Bronchial epithelial cell (primary cell): ENCODE results near the gene CDK4. TPM values are rescaled to one million over a fixed set of nuclear protein-coding genes. Genes with fewer than 3 reads are reported as not detected.

ENCODE experiments used
- DNase-seq: peaks from one replicate; pipeline ENCODE4 v3.0.0-alpha.2; 2010; ENCODE audit warnings: low read depth
- FAIRE-seq: peaks from 2 replicates; lab custom pipeline; 2011; peaks lifted over from hg19 to GRCh38; lab: Jason Lieb, UNC
- H3K27me3 ChIP-seq: 2 replicates; pipeline ENCODE4 v1.5.1; 2011; ENCODE audit warnings: low read length; ENCODE audit not compliant: control insufficient read depth, insufficient read depth
- H3K36me3 ChIP-seq: 2 replicates; pipeline ENCODE4 v1.5.1; 2011; ENCODE audit warnings: low read length; ENCODE audit not compliant: control insufficient read depth, insufficient read depth
- H3K4me3 ChIP-seq: 2 replicates; pipeline ENCODE4 v1.5.1; 2011; ENCODE audit warnings: mild to moderate bottlenecking, low read depth, low read length, control low read depth
- CTCF ChIP-seq: IDR thresholded peaks from 2 replicates; pipeline ENCODE4 v1.5.1; 2011; ENCODE audit warnings: mild to moderate bottlenecking, moderate library complexity, low read length, control low read depth, inconsistent platforms; ENCODE audit not compliant: insufficient read depth, severe bottlenecking
- total RNA-seq: library from RNA; depleted of rRNA; stranded (reverse); fragments of >200 nt; gene quantifications from 2 replicates; pipeline ENCODE4 v1.2.1, GENCODE V29; 2014

Gene CDK4
- total RNA-seq, 1 donor from 2014 or later, result 113 TPM

GRCh38 chr12:57753756-57754337 lies 1.7 kb upstream of the CDK4 start:
- FAIRE-seq, result no peak
- H3K27me3 ChIP-seq, result no peaks in the 10 kb centered on the region
- peaks cover 7% of the 10 kb centered on the region for H3K36me3 ChIP-seq
- no peak for TF ChIP-seq CTCF
- H3K4me3 ChIP-seq, result no peak overlapping the region
- DNase-seq, result no peak

GRCh38 chr12:57752668-57753000 lies 524 bp upstream of the CDK4 start:
- no peak for TF ChIP-seq CTCF
- H3K4me3 ChIP-seq, result peak overlapping the region; percentile 63
- FAIRE-seq (no peak), DNase-seq (no peak)
- H3K36me3 ChIP-seq, result peaks cover 9% of the 10 kb centered on the region
- no peaks in the 10 kb centered on the region for H3K27me3 ChIP-seq

GRCh38 chr12:57751432-57751787 lies 700 bp downstream of the CDK4 start:
- H3K36me3 ChIP-seq, result peaks cover 11% of the 10 kb centered on the region
- TF ChIP-seq CTCF, result no peak
- H3K4me3 ChIP-seq, result peak overlapping the region; percentile 63
- DNase-seq, result no peak
- no peak for FAIRE-seq
- H3K27me3 ChIP-seq, result no peaks in the 10 kb centered on the region

GRCh38 chr12:57750561-57751431 lies 1.3 kb downstream of the CDK4 start:
- no peaks in the 10 kb centered on the region for H3K27me3 ChIP-seq
- FAIRE-seq (no peak), DNase-seq (no peak)
- H3K36me3 ChIP-seq, result peaks cover 11% of the 10 kb centered on the region
- no peak for TF ChIP-seq CTCF
- peak overlapping the region; percentile 63 for H3K4me3 ChIP-seq

- FAIRE-seq (no peak), DNase-seq (no peak)
- peaks cover 11% of the 10 kb centered on the region for H3K36me3 ChIP-seq
- no peak for TF ChIP-seq CTCF
- H3K4me3 ChIP-seq, result no peak overlapping the region
- no peaks in the 10 kb centered on the region for H3K27me3 ChIP-seq
These were observed 3.0 kb downstream of the CDK4 start for GRCh38 chr12:57749061-57749460.
